ELF-1 (cell line): ENCODE data around the gene MIEN1.
"Not testable (repeated sequence)": the region's sequence is repeated elsewhere in the genome, so short reads cannot be mapped to it uniquely, and the experiment has no call there.

Experiments used
- DNase-seq: peaks from one replicate; pipeline ENCODE4 v3.0.0-alpha.2; 2016; ENCODE audit warnings: low read depth, low spot score

MIEN1 gene

DNA sequence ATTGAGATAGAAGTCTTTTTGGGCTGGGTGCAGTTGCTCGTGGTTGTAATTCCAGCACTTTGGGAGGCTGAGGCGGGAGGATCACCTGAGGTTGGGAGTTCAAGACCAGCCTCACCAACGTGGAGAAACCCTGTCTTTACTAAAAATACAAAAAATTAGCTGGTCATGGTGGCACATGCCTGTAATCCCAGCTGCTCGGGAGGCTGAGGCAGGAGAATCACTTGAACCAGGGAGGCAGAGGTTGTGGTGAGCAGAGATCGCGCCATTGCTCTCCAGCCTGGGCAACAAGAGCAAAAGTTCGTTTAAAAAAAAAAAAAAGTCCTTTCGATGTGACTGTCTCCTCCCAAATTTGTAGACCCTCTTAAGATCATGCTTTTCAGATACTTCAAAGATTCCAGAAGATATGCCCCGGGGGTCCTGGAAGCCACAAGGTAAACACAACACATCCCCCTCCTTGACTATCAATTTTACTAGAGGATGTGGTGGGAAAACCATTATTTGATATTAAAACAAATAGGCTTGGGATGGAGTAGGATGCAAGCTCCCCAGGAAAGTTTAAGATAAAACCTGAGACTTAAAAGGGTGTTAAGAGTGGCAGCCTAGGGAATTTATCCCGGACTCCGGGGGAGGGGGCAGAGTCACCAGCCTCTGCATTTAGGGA lies 31.0 kb downstream of the MIEN1 start:
- not testable (repeated sequence) for DNase-seq

DNA sequence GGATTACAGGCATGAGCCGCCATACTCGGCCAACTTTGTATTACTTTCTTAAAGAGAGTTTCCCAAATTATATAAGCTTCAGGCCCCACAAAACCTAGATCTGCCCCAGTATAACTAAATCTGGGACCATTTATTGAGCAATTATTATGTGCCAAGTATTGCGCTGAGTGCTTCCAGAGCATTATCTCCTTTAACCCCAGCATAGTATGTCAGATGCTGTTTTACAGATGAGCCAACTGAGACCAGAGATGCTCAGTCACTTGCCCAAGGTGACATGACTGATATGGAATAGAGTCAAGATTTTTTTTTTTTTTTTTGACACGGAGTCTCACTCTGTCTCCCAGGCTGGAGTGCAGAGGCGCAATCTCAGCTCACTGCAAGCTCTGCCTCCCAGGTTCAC lies 32.4 kb downstream of the MIEN1 start:
- no peak for DNase-seq

DNA sequence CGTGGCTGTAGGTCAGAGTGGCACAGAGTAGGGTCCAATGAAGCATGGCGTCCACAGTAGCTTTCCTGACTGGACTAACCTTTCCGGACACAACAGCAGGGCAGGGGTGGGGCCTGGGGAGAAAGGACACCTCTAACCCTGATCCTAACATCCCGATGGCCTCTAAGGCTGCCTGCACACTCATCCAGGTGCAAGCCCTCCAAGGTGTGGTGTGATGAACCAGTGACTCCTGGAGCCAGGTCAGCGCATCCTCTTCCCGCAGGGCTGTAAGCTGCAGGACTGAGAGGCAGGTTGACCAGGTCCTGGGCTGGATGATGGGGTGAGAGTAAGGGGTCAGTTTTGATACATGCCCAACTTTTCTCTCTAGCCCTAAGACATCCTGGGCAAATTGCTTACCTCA lies 33.6 kb downstream of the MIEN1 start:
- DNase-seq: no peak

DNA sequence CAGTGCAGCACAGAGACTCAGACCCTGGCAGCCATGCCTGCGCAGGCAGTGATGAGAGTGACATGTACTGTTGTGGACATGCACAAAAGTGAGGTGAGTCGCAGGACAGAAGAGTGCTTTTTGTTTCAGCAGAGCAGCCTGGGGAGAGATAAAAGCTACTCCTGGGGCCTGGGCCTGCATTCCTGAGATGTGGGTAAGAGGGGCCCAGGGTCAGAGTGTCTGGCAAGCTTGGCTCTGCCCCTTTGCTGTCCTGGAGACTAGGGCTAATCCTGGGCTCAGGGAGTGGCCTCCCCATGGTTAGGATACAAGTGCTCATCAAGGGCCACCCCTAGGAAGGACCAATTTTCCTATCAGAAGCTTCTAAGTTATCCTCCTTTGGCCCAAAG lies 35.2 kb downstream of the MIEN1 start:
- peak; percentile 45 for DNase-seq

DNA sequence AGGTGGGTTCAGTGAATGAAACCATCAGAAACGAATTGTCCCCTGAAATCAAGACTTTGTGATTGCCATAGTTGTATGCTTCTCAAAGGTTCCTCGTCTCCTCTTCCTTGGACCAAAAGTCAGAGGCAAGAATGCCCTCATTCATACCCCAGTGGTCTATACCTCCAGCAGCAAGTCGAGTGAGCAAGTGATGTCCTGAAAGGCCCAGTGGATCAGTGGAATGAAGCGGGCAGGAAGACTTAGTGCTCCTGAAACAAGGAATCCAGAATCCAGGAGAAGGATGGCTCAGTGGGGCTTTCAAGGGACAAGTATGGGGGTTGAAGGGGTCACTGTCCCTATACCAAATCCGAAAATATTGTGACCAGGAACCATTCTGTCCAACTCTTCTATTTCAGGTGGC lies 35.7 kb downstream of the MIEN1 start:
- DNase-seq: no peak

DNA sequence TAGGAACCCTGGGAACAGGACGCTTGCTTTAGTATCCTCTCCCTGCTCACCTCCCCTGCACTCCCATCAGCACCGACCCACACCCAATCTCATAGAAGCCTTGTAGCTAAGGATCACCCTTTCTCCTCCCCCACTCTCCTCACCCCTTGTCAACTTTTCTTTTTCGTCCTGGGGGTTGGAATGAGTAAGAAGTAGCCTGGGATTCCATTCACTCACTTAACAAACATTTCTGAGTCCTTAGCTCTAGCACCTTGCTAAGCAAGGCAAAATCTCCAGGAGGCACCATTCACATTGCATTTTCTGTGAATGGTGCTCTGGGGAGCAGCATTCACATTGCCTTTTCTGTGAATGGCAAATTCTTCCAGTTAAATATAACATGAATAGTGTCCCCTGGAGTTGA lies 41.4 kb downstream of the MIEN1 start:
- no peak for DNase-seq

DNA sequence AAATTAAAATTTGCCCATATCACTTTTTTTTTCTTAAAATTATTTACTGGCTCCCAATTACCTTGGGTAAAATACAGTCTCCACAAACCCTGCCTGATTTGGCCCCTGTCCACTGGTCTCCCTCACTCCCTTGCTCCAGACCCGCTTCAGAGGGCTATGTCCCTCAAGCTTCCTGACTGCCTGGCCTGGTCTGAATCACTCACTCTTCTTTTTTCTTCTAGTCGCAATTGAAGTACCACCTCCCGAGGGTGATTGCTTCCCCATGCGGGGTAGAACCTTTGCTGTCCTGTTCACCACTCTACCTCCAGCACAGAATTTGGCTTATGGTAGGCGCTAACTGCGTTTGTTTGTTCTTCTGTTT lies 41.9 kb downstream of the MIEN1 start:
- no peak for DNase-seq

DNA sequence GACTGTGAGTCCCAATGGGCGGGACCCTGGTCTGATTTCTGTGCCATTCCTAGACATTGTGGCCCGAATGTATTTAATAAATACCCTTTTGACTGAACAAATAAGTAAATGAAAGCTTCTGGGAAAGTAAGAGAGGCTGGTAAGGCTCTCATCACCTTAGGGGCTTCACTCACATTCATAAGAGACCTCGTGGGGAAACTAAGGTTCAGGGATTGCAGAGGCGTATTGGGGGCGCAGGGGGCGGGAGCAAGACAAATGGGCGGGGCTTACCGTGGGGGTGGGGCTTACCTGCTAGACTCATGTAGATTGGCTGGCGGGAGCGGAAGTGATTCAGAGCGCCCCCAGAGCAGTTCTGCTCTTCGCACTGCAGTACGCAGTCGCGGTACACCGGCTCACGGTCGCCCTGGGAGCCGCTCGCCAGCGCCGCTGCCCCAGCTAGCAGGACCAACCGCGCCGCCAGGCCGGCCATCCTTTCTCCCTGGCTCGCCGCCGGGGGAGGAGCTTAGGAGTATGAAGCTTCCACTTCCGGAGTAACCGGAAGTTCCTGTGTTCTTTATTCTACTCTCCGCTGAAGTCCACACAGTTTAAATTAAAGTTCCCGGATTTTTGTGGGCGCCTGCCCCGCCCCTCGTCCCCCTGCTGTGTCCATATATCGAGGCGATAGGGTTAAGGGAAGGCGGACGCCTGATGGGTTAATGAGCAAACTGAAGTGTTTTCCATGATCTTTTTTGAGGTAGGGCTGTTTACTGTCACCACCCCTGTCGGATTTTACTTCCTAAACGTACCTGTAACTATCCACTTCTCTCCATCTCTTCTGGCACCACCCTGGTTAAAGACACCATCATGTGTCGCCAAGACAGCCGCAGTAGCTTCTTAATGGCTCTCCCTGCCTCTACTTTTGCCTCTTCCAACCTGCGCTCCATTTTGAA lies 42.5 kb downstream of the MIEN1 start, which contains the start of gene PGAP3:
TSS of gene PGAP3 (minus strand) at position 512 of the 929 bp plus-strand sequence. CDS start at position 469, 43 bp downstream.
- DNase-seq: peak; percentile 95

DNA sequence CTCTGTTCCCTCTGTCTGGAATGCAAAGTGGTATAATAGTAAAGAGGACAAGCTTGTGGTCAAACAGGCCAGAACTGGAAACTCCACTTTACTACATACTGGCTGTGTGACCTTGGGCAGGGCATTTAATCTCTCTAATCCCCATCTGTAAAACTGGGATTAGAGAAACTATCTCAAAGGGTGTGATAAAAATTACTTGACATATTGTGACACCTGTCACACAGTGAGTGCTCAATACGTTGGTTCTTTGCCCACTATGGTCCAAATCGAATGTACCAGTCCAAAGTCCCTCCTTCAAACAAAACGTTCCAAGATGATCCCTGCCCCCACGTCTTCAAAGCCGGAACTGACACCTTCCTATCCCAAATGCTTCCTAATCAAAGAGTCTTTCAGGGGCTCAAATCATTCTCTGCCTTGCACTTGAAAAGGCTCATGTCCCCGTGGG lies 43.2 kb downstream of the MIEN1 start:
- DNase-seq: no peak

DNA sequence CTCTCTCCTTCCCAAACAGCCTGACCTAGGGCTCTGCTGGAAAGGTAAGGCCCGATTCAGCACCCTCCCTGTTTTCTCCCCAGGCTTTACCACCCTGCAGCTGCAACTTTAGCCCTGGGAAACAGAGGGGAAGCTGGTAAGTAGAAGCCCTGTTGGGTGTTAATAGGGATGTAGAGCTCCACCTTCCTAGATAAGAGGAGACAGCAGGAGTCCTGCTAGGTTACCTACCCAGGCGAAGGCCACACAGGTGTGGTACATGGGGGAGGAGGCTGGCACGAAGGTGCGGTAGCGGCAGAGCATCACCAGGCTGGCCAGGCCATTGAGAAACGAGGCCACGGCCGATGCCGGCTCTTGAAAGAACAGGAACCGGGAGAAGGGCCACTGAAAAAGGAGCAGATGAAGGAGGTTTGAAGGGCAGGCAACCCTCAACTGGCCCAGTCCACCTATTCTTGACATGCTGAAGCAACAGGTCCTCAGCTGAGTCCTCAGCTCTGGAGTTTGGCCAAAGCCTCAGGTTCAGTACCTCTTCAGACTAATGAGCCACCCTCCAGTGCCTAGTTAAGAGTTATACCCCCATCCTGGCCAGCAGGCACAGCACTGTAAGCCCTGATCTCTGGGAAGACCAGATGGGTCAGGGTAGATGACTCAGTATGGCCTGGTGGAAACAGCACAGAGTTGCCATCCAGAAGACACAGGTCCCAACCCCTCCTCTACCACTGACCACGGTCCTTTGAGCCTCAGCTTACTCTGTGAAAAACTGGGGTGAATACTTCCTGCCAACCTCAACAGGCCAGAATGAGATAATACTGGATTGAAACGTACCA lies 45.8 kb downstream of the MIEN1 start:
- no peak for DNase-seq

DNA sequence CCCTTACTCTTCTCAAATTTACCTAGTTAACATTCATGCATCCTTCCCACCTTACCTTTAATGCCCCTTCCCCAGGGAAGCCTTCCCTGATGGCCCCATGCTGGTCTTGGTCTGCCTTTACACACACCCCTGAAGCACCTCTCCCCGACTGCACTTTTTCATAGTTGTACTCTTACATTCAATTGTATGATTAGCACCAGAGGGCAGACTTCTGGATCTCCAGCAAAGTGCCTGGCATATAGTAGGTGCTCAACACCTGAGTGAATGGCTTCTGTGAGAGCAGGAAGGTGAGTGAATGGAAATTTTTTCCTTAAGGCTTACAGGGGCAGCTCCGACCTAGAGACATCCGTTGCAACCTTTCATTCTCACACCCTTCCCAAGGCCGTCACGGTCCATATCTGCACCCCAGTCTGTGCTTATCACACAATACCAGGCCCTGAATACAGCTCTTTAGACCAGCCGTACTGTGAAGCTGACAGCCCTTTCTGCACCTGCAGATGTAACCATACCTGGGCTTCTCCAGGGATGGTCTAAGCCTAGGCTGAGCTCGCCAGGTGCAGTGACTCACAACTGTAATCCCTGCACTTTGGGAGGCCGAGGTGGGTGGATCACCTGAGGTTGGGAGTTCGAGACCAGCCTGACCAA lies 46.9 kb downstream of the MIEN1 start:
- no peak for DNase-seq

DNA sequence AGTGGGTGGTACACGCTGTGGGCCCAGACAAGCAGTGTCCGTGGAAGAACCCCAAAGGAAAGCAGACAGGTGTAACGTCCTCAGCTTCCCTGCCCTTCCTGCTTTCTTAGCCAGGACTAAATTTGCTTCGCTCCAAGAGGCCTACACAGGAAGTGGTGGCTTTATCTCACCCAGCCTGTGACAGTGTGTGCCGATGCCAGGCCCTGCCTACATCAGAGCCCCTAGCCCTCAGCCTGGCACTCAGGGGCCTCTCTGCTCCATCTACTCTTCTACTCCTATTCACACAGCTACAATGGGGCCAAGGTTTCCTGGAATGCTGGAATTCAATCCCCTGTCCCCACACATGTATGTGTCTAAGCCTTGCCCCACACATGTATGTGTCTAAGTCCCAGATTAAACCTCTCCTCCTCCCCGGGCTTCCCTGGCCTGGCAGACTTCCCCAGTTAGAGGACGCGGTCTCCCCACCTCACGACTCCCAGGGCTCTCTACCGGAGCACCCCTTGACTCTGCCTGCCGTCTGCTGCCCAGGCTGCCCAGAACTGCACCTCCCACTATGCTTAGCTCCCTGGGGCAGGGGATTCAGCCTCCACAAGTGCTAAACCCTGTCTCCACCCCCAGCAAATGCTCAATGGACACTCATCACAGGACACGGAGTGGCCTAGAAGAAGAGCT lies 50.7 kb downstream of the MIEN1 start:
- no peak for DNase-seq
